ENCODE data around the gene RALGAPA2.

- TF ChIP-seq CTCF (IDR thresholded peaks at IDR 0.05; ENCODE audit: low read length) (no peak), EZH2 (IDR thresholded peaks at IDR 0.05; ENCODE audit: borderline replicate concordance, low read length) (no peak)
Measured at GRCh38 chr20:20641783-20642182, 70.7 kb downstream of the RALGAPA2 start.

Measured in OCI-LY1 (cell line).